Activated CD8-positive, alpha-beta memory T cell treated with anti-CD3 and anti-CD28 coated beads, Interleukin-2, amount 50 U/mL, for 24 hours (primary cell): ENCODE data around the gene CELF2.

Experiments used
- DNase-seq: peaks from one replicate; pipeline ENCODE4 v3.0.0-alpha.2; 2020; ENCODE audit errors: extremely low read depth

CELF2 gene

GRCh38 chr10:11004144-11005077 is 13.3 kb upstream of the CELF2 start:
- no peak for DNase-seq

- no peak for DNase-seq
Measured at GRCh38 chr10:11005725-11006427, 11.8 kb upstream of the CELF2 start.

GRCh38 chr10:11006428-11006825 is 11.2 kb upstream of the CELF2 start:
- DNase-seq = no peak

- DNase-seq = no peak
Measured at GRCh38 chr10:11007476-11008020, 10.1 kb upstream of the CELF2 start.

- no peak for DNase-seq
Measured at GRCh38 chr10:11009471-11010308, 8.0 kb upstream of the CELF2 start.

GRCh38 chr10:11010582-11010981 is 7.1 kb upstream of the CELF2 start:
- DNase-seq = no peak

- DNase-seq = no peak
Measured at GRCh38 chr10:11011436-11011835, 6.2 kb upstream of the CELF2 start.

GRCh38 chr10:11011984-11012383 is 5.7 kb upstream of the CELF2 start:
- DNase-seq = no peak

- no peak for DNase-seq
Measured at GRCh38 chr10:11012421-11013295, 5.0 kb upstream of the CELF2 start.

GRCh38 chr10:11013836-11014235 is 3.8 kb upstream of the CELF2 start:
- no peak for DNase-seq

- DNase-seq = no peak
Measured at GRCh38 chr10:11014671-11015445, 2.8 kb upstream of the CELF2 start.

- no peak for DNase-seq
Measured at GRCh38 chr10:11015446-11015934, 2.2 kb upstream of the CELF2 start.

- no peak for DNase-seq
Measured at GRCh38 chr10:11017000-11017569, 587 bp upstream of the CELF2 start.

- DNase-seq = no peak
Measured at GRCh38 chr10:11018432-11018841, 765 bp downstream of the CELF2 start.

- DNase-seq = no peak
Measured at GRCh38 chr10:11018855-11019631, 1.4 kb downstream of the CELF2 start.

- DNase-seq = no peak
Measured at GRCh38 chr10:11019724-11020547, 2.3 kb downstream of the CELF2 start.

- no peak for DNase-seq
Measured at GRCh38 chr10:11020548-11020942, 2.9 kb downstream of the CELF2 start.

GRCh38 chr10:11022213-11022612 is 4.5 kb downstream of the CELF2 start:
- no peak for DNase-seq
